Measurements from ENCODE around the gene IGSF21. TPM values are rescaled to one million over a fixed set of nuclear protein-coding genes. Genes with fewer than 3 reads are reported as not detected.

Gene IGSF21
- total RNA-seq, 1 donor from 2014 or later, result 3.2 TPM

GRCh38 chr1:18217398-18218043, 109.9 kb downstream of the IGSF21 start:
- no peaks in the 10 kb centered on the region for H3K9me3 ChIP-seq
- H3K4me1 ChIP-seq, result no peaks in the 10 kb centered on the region
- intact Hi-C loops (cut with DNase I), result no loop called here
- no peaks in the 10 kb centered on the region for H3K36me3 ChIP-seq
- no peak for DNase-seq (ENCODE audit: extremely low spot score in 2 of 2)
- no peak overlapping the region for H3K27ac ChIP-seq
- TF ChIP-seq POLR2A (IDR thresholded peaks at IDR 0.05) (no peak), POLR2AphosphoS5 (IDR thresholded peaks at IDR 0.05; ENCODE audit: insufficient read depth in 1 of 2, low read depth in 1 of 2) (no peak), CTCF (IDR thresholded peaks at IDR 0.05) (no peak)
- no peaks in the 10 kb centered on the region for H3K27me3 ChIP-seq
- H3K4me3 ChIP-seq, result no peak overlapping the region

- TF ChIP-seq CTCF (IDR thresholded peaks at IDR 0.05), result no peak
- H3K27me3 ChIP-seq, result no peaks in the 10 kb centered on the region
Observed at GRCh38 chr1:18229625-18230024, 122.0 kb downstream of the IGSF21 start.

GRCh38 chr1:18230321-18230720, 122.7 kb downstream of the IGSF21 start:
- Histone ChIP-seq H3K4me3 (no peak overlapping the region), H3K4me1 (no peaks in the 10 kb centered on the region), H3K27me3 (no peaks in the 10 kb centered on the region), H3K27ac (no peak overlapping the region), H3K36me3 (no peaks in the 10 kb centered on the region), H3K9me3 (no peaks in the 10 kb centered on the region)
- no peak for DNase-seq (ENCODE audit: extremely low spot score in 2 of 2)
- TF ChIP-seq POLR2AphosphoS5 (IDR thresholded peaks at IDR 0.05; ENCODE audit: insufficient read depth in 1 of 2, low read depth in 1 of 2) (no peak), CTCF (IDR thresholded peaks at IDR 0.05) (no peak), POLR2A (IDR thresholded peaks at IDR 0.05) (no peak)
- intact Hi-C loops (cut with DNase I), result no loop called here

More at GRCh38 chr1:18229625-18230024, 122.0 kb downstream of the IGSF21 start:
- no peak overlapping the region for H3K4me3 ChIP-seq
- no peaks in the 10 kb centered on the region for H3K36me3 ChIP-seq
- no peaks in the 10 kb centered on the region for H3K4me1 ChIP-seq
- no peak for DNase-seq (ENCODE audit: extremely low spot score in 2 of 2)
- no peak overlapping the region for H3K27ac ChIP-seq
- H3K9me3 ChIP-seq, result no peaks in the 10 kb centered on the region
- intact Hi-C loops (cut with DNase I), result no loop called here

GRCh38 chr1:18230840-18231239, 123.2 kb downstream of the IGSF21 start:
- Histone ChIP-seq H3K27me3 (no peaks in the 10 kb centered on the region), H3K9me3 (no peaks in the 10 kb centered on the region), H3K27ac (no peak overlapping the region), H3K36me3 (no peaks in the 10 kb centered on the region), H3K4me1 (no peaks in the 10 kb centered on the region), H3K4me3 (no peak overlapping the region)
- intact Hi-C loops (cut with DNase I), result no loop called here
- no peak for TF ChIP-seq CTCF (IDR thresholded peaks at IDR 0.05)
- no peak for TF ChIP-seq POLR2AphosphoS5 (IDR thresholded peaks at IDR 0.05; ENCODE audit: insufficient read depth in 1 of 2, low read depth in 1 of 2)
- TF ChIP-seq POLR2A (IDR thresholded peaks at IDR 0.05), result no peak
- DNase-seq (ENCODE audit: extremely low spot score in 2 of 2), result no peak

- Histone ChIP-seq H3K4me3 (no peak overlapping the region), H3K27ac (no peak overlapping the region), H3K9me3 (no peaks in the 10 kb centered on the region), H3K27me3 (no peaks in the 10 kb centered on the region), H3K36me3 (no peaks in the 10 kb centered on the region), H3K4me1 (no peaks in the 10 kb centered on the region)
- intact Hi-C loops (cut with DNase I), result no loop called here
- no peak for DNase-seq (ENCODE audit: extremely low spot score in 2 of 2)
- no peak for TF ChIP-seq CTCF (IDR thresholded peaks at IDR 0.05)
- no peak for TF ChIP-seq POLR2A (IDR thresholded peaks at IDR 0.05)
- TF ChIP-seq POLR2AphosphoS5 (IDR thresholded peaks at IDR 0.05; ENCODE audit: insufficient read depth in 1 of 2, low read depth in 1 of 2), result no peak
Observed at GRCh38 chr1:18232052-18232451, 124.5 kb downstream of the IGSF21 start.

Data from vagina (tissue), 2 donors.